ENCODE results near the gene CUX1.

GRCh38 chr7:102064361-102065025 lies 247.1 kb downstream of the CUX1 start:
- no peak for TF ChIP-seq POLR2A (IDR thresholded peaks at IDR 0.05)
- TF ChIP-seq CTCF (IDR thresholded peaks at IDR 0.05) = no peak
- no peak for TF ChIP-seq EP300 (IDR thresholded peaks at IDR 0.05; ENCODE audit: low read depth)
